Neural crest cell (in vitro differentiated cells): ENCODE measurements around the gene ANO4. TPM values are rescaled to one million over a fixed set of nuclear protein-coding genes. Genes with fewer than 3 reads are reported as not detected.

ENCODE experiments used
- DNase-seq: peaks from one replicate; pipeline ENCODE4 v3.0.0; 2021; ENCODE audit warnings: low read depth, mixed read lengths, low spot score
- H3K27ac Mint-ChIP-seq: one replicate; pipeline ENCODE4 v1.8.0; 2021; ENCODE audit warnings: mild to moderate bottlenecking, mixed read lengths; ENCODE audit not compliant: unreplicated experiment
- H3K27me3 Mint-ChIP-seq: 2 replicates; pipeline ENCODE4 v1.8.0; 2021; ENCODE audit warnings: low read depth, mild to moderate bottlenecking, mixed read lengths
- H3K36me3 Mint-ChIP-seq: 2 replicates; pipeline ENCODE4 v1.8.0; 2021; ENCODE audit warnings: low read depth, mild to moderate bottlenecking, mixed read lengths
- H3K4me1 Mint-ChIP-seq: 2 replicates; pipeline ENCODE4 v1.8.0; 2021; ENCODE audit warnings: mixed read lengths
- H3K4me3 Mint-ChIP-seq: one replicate; pipeline ENCODE4 v1.8.0; 2021; ENCODE audit warnings: mild to moderate bottlenecking, mixed read lengths
- H3K9me3 Mint-ChIP-seq: 2 replicates; pipeline ENCODE4 v1.8.0; 2021; ENCODE audit warnings: mixed read lengths
- CTCF ChIP-seq: fragments of 200-600 bp; sonication (generic); conservative IDR thresholded peaks from 2 replicates; pipeline ENCODE4 v1.5.0; 2021; ENCODE audit warnings: antibody characterized with exemption, mild to moderate bottlenecking
- total RNA-seq: library from RNA; stranded (reverse); gene quantifications from 2 replicates; pipeline ENCODE4 v1.2.1, GENCODE V29; 2021

ANO4 gene
- total RNA-seq, 1 donor from 2014 or later, result 0.61 TPM

DNA sequence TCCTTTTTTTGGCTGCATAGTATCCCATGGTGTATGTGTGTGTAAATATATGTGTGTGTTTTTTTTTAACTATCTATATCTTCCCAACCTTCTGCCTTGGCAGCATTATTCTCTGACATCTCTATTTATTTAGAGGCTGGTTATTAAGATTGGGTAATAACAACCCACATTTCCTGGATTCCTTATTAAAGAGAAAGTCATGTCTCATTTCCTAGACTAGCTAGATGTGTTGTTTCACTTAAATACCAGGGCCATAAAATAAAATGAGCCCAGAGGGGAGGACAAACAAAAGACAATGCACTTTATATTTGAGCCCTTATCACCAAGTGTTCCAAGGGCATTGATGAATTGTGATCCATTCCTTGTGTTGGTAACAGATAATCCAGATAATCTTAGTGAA is 246.4 kb downstream of the ANO4 start:
- H3K27ac Mint-ChIP-seq, result no peak overlapping the region
- no peaks in the 10 kb centered on the region for H3K27me3 Mint-ChIP-seq
- no peak for TF ChIP-seq CTCF
- H3K4me3 Mint-ChIP-seq, result no peak overlapping the region
- no peaks in the 10 kb centered on the region for H3K4me1 Mint-ChIP-seq
- no peaks in the 10 kb centered on the region for H3K36me3 Mint-ChIP-seq
- DNase-seq, result no peak
- H3K9me3 Mint-ChIP-seq, result no peaks in the 10 kb centered on the region

DNA sequence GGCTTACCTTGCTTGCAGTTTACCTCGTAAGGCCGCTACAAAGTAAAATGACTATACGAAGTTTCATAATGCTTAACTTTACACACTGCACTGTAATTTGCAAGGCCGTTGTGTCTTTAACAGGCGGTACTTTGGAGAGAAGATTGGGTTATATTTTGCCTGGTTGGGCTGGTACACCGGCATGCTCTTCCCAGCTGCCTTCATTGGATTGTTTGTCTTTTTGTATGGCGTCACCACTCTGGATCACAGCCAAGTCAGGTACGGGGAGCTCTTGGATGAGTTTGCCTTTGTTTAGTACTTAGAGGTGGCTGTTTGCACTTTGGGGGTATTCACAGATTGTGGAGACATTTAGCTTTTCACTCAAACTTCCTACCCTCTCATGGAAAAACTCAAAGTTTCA is 247.6 kb downstream of the ANO4 start:
- DNase-seq, result no peak
- Mint-ChIP-seq H3K4me1 (no peaks in the 10 kb centered on the region), H3K36me3 (no peaks in the 10 kb centered on the region), H3K27me3 (no peaks in the 10 kb centered on the region), H3K4me3 (no peak overlapping the region), H3K27ac (no peak overlapping the region), H3K9me3 (no peaks in the 10 kb centered on the region)
- no peak for TF ChIP-seq CTCF

DNA sequence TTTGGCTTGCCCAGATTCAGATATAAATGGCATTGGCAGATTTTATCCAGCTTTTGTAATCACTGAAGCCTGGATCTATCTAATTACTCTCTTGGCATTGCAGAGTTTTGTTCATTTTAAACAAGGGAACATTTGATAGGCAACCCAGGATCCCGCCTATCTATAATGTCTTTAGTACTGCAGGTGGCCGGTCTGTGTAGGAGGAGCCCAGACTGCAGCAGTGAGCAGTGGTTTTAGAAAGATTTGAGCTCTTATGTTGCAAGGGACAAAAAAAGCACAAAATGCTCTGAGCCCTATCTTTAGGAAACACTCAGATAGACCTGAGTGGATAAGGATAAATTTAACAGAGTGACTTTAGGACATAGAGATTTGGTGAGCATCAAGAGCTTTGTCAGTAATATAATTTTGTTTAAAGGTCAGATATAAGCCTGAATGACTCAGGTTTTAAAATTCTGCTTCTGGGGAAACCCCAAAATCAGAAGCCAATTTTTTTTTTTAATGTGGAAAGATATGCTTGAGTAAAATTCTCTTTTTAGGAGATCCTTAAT is 250.0 kb downstream of the ANO4 start:
- no peaks in the 10 kb centered on the region for H3K27me3 Mint-ChIP-seq
- DNase-seq, result no peak

GRCh38 chr12:101045486-101046464 is 251.2 kb downstream of the ANO4 start:
- H3K27me3 Mint-ChIP-seq, result no peaks in the 10 kb centered on the region
- H3K27ac Mint-ChIP-seq, result no peak overlapping the region
- H3K4me3 Mint-ChIP-seq, result no peak overlapping the region
- H3K9me3 Mint-ChIP-seq, result no peaks in the 10 kb centered on the region
- no peak for TF ChIP-seq CTCF
- no peak for DNase-seq
- H3K36me3 Mint-ChIP-seq, result no peaks in the 10 kb centered on the region
- no peaks in the 10 kb centered on the region for H3K4me1 Mint-ChIP-seq

More for the DNA sequence above, 250.0 kb downstream of the ANO4 start:
- H3K36me3 Mint-ChIP-seq, result no peaks in the 10 kb centered on the region
- H3K4me3 Mint-ChIP-seq, result no peak overlapping the region
- H3K27ac Mint-ChIP-seq, result no peak overlapping the region
- TF ChIP-seq CTCF, result no peak
- H3K9me3 Mint-ChIP-seq, result no peaks in the 10 kb centered on the region
- no peaks in the 10 kb centered on the region for H3K4me1 Mint-ChIP-seq

DNA sequence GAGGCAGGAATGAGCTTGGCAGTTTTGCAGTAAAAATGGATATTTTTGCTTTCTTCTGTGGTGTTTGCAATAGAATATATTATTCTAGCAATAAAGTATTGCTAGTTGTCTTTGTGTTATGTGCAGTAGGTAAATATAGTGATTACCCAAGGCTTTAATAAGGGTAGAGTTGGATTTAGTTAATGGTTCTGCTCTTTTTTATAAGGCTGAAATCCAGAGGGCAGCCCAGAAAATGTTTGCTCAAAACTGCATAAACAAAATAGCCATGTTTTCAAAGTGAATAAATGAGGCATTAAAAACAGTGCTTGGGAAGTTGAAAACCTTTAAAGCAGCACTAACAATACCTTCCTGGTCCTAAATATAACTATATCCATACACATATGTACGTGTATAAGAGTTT is 253.1 kb downstream of the ANO4 start:
- DNase-seq, result no peak
- TF ChIP-seq CTCF, result no peak
- peaks cover 9% of the 10 kb centered on the region for H3K4me1 Mint-ChIP-seq
- H3K4me3 Mint-ChIP-seq, result no peak overlapping the region
- no peaks in the 10 kb centered on the region for H3K36me3 Mint-ChIP-seq
- no peaks in the 10 kb centered on the region for H3K9me3 Mint-ChIP-seq
- H3K27me3 Mint-ChIP-seq, result no peaks in the 10 kb centered on the region
- H3K27ac Mint-ChIP-seq, result no peak overlapping the region
